GM21423 (cell line): Measurements from ENCODE around the gene GIT2.
A peak's percentile ranks its signal among the peaks of the same experiment; 100 is the strongest.
"Not testable (repeated sequence)": the region's sequence is repeated elsewhere in the genome, so short reads cannot be mapped to it uniquely, and the experiment has no call there.

ENCODE experiments used
- ATAC-seq: cut with Tn5 transposase; IDR thresholded peaks from one replicate; pipeline ENCODE4 v1.9.1; 2021; ENCODE audit warnings: mild to moderate bottlenecking, moderate library complexity; ENCODE audit not compliant: unreplicated experiment

Gene GIT2

GRCh38 chr12:109995686-109996482 lies at the start of gene GIT2:
GIT2 (minus strand) TSS chr12:109996368; CDS start chr12:109996224, 144 bp downstream.
- peak; percentile 67 for ATAC-seq

- no peak for ATAC-seq
These were observed 46.1 kb upstream of the GIT2 start for GRCh38 chr12:110042264-110042663.

- ATAC-seq: no peak
These were observed 43.1 kb upstream of the GIT2 start for GRCh38 chr12:110039085-110039807.

GRCh38 chr12:110038741-110039084 lies 42.5 kb upstream of the GIT2 start:
- no peak for ATAC-seq

GRCh38 chr12:110037315-110037714 lies 41.1 kb upstream of the GIT2 start:
- ATAC-seq: no peak

GRCh38 chr12:110035534-110036104 lies 39.5 kb upstream of the GIT2 start:
- ATAC-seq: no peak

GRCh38 chr12:110033888-110034287 lies 37.7 kb upstream of the GIT2 start:
- ATAC-seq: no peak

GRCh38 chr12:110029290-110029815 lies 33.2 kb upstream of the GIT2 start:
- ATAC-seq: no peak

- no peak for ATAC-seq
These were observed 32.2 kb upstream of the GIT2 start for GRCh38 chr12:110028323-110028722.

GRCh38 chr12:110024051-110024450 lies 27.9 kb upstream of the GIT2 start:
- ATAC-seq: no peak

- ATAC-seq: no peak
These were observed 27.2 kb upstream of the GIT2 start for GRCh38 chr12:110023059-110023980.

GRCh38 chr12:110020956-110021355 lies 24.8 kb upstream of the GIT2 start:
- ATAC-seq: no peak

GRCh38 chr12:110015132-110015531 lies 19.0 kb upstream of the GIT2 start:
- no peak for ATAC-seq

GRCh38 chr12:110012659-110013058 lies 16.5 kb upstream of the GIT2 start:
- ATAC-seq: no peak

GRCh38 chr12:110012137-110012536 lies 16.0 kb upstream of the GIT2 start:
- no peak for ATAC-seq

GRCh38 chr12:110010853-110011723 lies 14.9 kb upstream of the GIT2 start:
- ATAC-seq: no peak

GRCh38 chr12:110008681-110009398 lies 12.7 kb upstream of the GIT2 start:
- ATAC-seq: not testable (repeated sequence)

GRCh38 chr12:110007881-110008280 lies 11.7 kb upstream of the GIT2 start:
- no peak for ATAC-seq

- no peak for ATAC-seq
These were observed 9.9 kb upstream of the GIT2 start for GRCh38 chr12:110006115-110006514.
